GM12872 (cell line): ENCODE data around the gene MIGA2.

ENCODE experiments used
- CTCF ChIP-seq: IDR thresholded peaks from 3 replicates; pipeline ENCODE4 v1.5.1; 2011; ENCODE audit warnings: low read depth, mild to moderate bottlenecking, low read length, moderate library complexity; ENCODE audit not compliant: insufficient read depth

Gene MIGA2

GRCh38 chr9:129079829-129080228, 43.4 kb downstream of the MIGA2 start:
- no peak for TF ChIP-seq CTCF

- no peak for TF ChIP-seq CTCF
Measured at GRCh38 chr9:129080298-129080600, 43.8 kb downstream of the MIGA2 start.

GRCh38 chr9:129080601-129081387, 44.4 kb downstream of the MIGA2 start, which contains the start of gene DOLPP1:
Gene DOLPP1 (plus strand): TSS chr9:129081111. CDS start chr9:129081132, 21 bp downstream.
- TF ChIP-seq CTCF: no peak

GRCh38 chr9:129081388-129081904, 45.0 kb downstream of the MIGA2 start:
- no peak for TF ChIP-seq CTCF

- no peak for TF ChIP-seq CTCF
Measured at GRCh38 chr9:129084087-129084486, 47.7 kb downstream of the MIGA2 start.

- TF ChIP-seq CTCF: no peak
Measured at GRCh38 chr9:129089246-129089645, 52.8 kb downstream of the MIGA2 start.

GRCh38 chr9:129093602-129094386, 57.4 kb downstream of the MIGA2 start:
- TF ChIP-seq CTCF: no peak
